WTC11 (cell line): ENCODE data around the gene REN. TPM values are rescaled to one million over a fixed set of nuclear protein-coding genes. Genes with fewer than 3 reads are reported as not detected.

ENCODE experiments used
- ATAC-seq: fragments of 200-7000 bp; cut with Tn5 transposase; 2 replicates; pipeline ENCODE4 v1.10.0; 2021; ENCODE audit warnings: mild to moderate bottlenecking, moderate library complexity
- CTCF ChIA-PET: fragments of 300-600 bp; sonication (Branson Sonifier 250); formaldehyde crosslinking; loops from one replicate; lab custom pipeline; 2021; ENCODE audit warnings: antibody characterized with exemption; lab: Charles Lee
- POLR2A ChIA-PET: fragments of 350-600 bp; sonication (Branson Sonifier 250); formaldehyde crosslinking; loops from one replicate; lab custom pipeline; 2021; ENCODE audit warnings: antibody characterized with exemption; lab: Charles Lee
- DNase-seq: peaks from one replicate; pipeline ENCODE4 v3.0.0; 2021; ENCODE audit warnings: low spot score
- H3K27ac Mint-ChIP-seq: 2 replicates; pipeline ENCODE4 v1.8.0; 2021; ENCODE audit warnings: mixed read lengths
- H3K27me3 Mint-ChIP-seq: 2 replicates; pipeline ENCODE4 v1.8.0; 2021; ENCODE audit warnings: low read depth, mild to moderate bottlenecking, moderate library complexity, mixed read lengths
- H3K36me3 Mint-ChIP-seq: 2 replicates; pipeline ENCODE4 v1.8.0; 2021; ENCODE audit warnings: mixed read lengths
- H3K4me1 Mint-ChIP-seq: 2 replicates; pipeline ENCODE4 v1.8.0; 2022; ENCODE audit warnings: mixed read lengths
- H3K4me3 Mint-ChIP-seq: 2 replicates; pipeline ENCODE4 v1.8.0; 2021; ENCODE audit warnings: mild to moderate bottlenecking, moderate library complexity, mixed read lengths
- H3K9me3 Mint-ChIP-seq: 2 replicates; pipeline ENCODE4 v1.8.0; 2021; ENCODE audit warnings: mixed read lengths
- ATF1 ChIP-seq: sonication (generic); formaldehyde crosslinking; IDR thresholded peaks from 2 replicates; pipeline ENCODE4 v1.8.1; 2023; ENCODE audit warnings: mild to moderate bottlenecking, moderate library complexity, missing genetic modification reagents
- ATF3 ChIP-seq: sonication (generic); formaldehyde crosslinking; conservative IDR thresholded peaks from 2 replicates; pipeline ENCODE4 v1.8.1; 2022; ENCODE audit warnings: mild to moderate bottlenecking, missing genetic modification reagents
- CBFB ChIP-seq: sonication (generic); formaldehyde crosslinking; IDR thresholded peaks from 2 replicates; pipeline ENCODE4 v1.8.1; 2022; ENCODE audit warnings: mild to moderate bottlenecking, low read depth, missing genetic modification reagents
- CTCF ChIP-seq: fragments of 200-600 bp; IDR thresholded peaks from 2 replicates; pipeline ENCODE4 v1.8.0; 2022; ENCODE audit warnings: antibody characterized with exemption
- E2F5 ChIP-seq: sonication (generic); formaldehyde crosslinking; IDR thresholded peaks from 2 replicates; pipeline ENCODE4 v1.8.1; 2022; ENCODE audit warnings: mild to moderate bottlenecking, moderate library complexity, missing genetic modification reagents
- ELF4 ChIP-seq: sonication (generic); formaldehyde crosslinking; IDR thresholded peaks from 2 replicates; pipeline ENCODE4 v1.8.1; 2022; ENCODE audit warnings: low read depth, mild to moderate bottlenecking, moderate library complexity, missing genetic modification reagents
- FOXJ3 ChIP-seq: sonication (generic); formaldehyde crosslinking; IDR thresholded peaks from 2 replicates; pipeline ENCODE4 v1.9.0; 2021; ENCODE audit warnings: missing genetic modification reagents, mild to moderate bottlenecking, borderline replicate concordance
- GRHL2 ChIP-seq: fragments of 250-450 bp; sonication (Bioruptor Pico); IDR thresholded peaks from 2 replicates; pipeline ENCODE4 v1.8.0; 2022; ENCODE audit warnings: mild to moderate bottlenecking, moderate library complexity; ENCODE audit not compliant: insufficient replicate concordance, severe bottlenecking
- IRF1 ChIP-seq: sonication (generic); formaldehyde crosslinking; IDR thresholded peaks from 2 replicates; pipeline ENCODE4 v1.8.0; 2023; ENCODE audit warnings: missing genetic modification reagents
- JAZF1 ChIP-seq: fragments of 250-450 bp; sonication (Bioruptor Pico); IDR thresholded peaks from 2 replicates; pipeline ENCODE4 v1.9.0; 2021; ENCODE audit warnings: moderate library complexity, mild to moderate bottlenecking, inconsistent platforms
- MLX ChIP-seq: sonication (generic); formaldehyde crosslinking; IDR thresholded peaks from 2 replicates; pipeline ENCODE4 v1.8.1; 2023; ENCODE audit warnings: mild to moderate bottlenecking, missing genetic modification reagents, moderate library complexity
- NR1H2 ChIP-seq: sonication (generic); formaldehyde crosslinking; IDR thresholded peaks from 2 replicates; pipeline ENCODE4 v1.9.0; 2021; ENCODE audit warnings: mild to moderate bottlenecking, moderate library complexity, missing genetic modification reagents
- NR3C1 ChIP-seq: sonication (generic); formaldehyde crosslinking; conservative IDR thresholded peaks from 2 replicates; pipeline ENCODE4 v1.8.1; 2023; ENCODE audit warnings: low read depth, mild to moderate bottlenecking, missing genetic modification reagents
- PRDM15 ChIP-seq: sonication (generic); formaldehyde crosslinking; IDR thresholded peaks from 2 replicates; pipeline ENCODE4 v1.8.0; 2022; ENCODE audit warnings: missing genetic modification reagents
- RELA ChIP-seq: sonication (generic); formaldehyde crosslinking; IDR thresholded peaks from 2 replicates; pipeline ENCODE4 v1.8.1; 2022; ENCODE audit warnings: missing genetic modification reagents, mild to moderate bottlenecking, borderline replicate concordance
- RORB ChIP-seq: fragments of 250-450 bp; sonication (Bioruptor Pico); IDR thresholded peaks from 2 replicates; pipeline ENCODE4 v1.9.0; 2021; ENCODE audit warnings: mild to moderate bottlenecking
- SOX15 ChIP-seq: fragments of 250-450 bp; sonication (Bioruptor Pico); IDR thresholded peaks from 2 replicates; pipeline ENCODE4 v1.9.0; 2021; ENCODE audit warnings: mild to moderate bottlenecking
- SP1 ChIP-seq: sonication (generic); formaldehyde crosslinking; conservative IDR thresholded peaks from 2 replicates; pipeline ENCODE4 v1.8.1; 2022; ENCODE audit warnings: missing genetic modification reagents
- ZNF512 ChIP-seq: sonication (generic); formaldehyde crosslinking; IDR thresholded peaks from 2 replicates; pipeline ENCODE4 v1.8.1; 2022; ENCODE audit warnings: missing genetic modification reagents, borderline replicate concordance
- ZNF532 ChIP-seq: fragments of 250-450 bp; sonication (Bioruptor Pico); IDR thresholded peaks from 2 replicates; pipeline ENCODE4 v1.9.0; 2021; ENCODE audit warnings: mild to moderate bottlenecking, borderline replicate concordance
- total RNA-seq: library from RNA; stranded (reverse); gene quantifications from 3 replicates; pipeline ENCODE4 v1.2.3, GENCODE V29; 2021

The REN gene
- total RNA-seq, 1 experiment from 2014 or later: not detected

- TF ChIP-seq ATF3 (CRISPR knock-in tag): no peak
- no peak for TF ChIP-seq ELF4
- no peak for TF ChIP-seq RORB (CRISPR knock-in tag)
- TF ChIP-seq NR3C1: no peak
- TF ChIP-seq CBFB (CRISPR knock-in tag): no peak
- no peak for TF ChIP-seq E2F5 (CRISPR knock-in tag)
- TF ChIP-seq JAZF1 (CRISPR knock-in tag): no peak
- no peak for TF ChIP-seq FOXJ3 (CRISPR knock-in tag)
- TF ChIP-seq SOX15 (CRISPR knock-in tag): no peak
- no peak for TF ChIP-seq GRHL2
- no peak for TF ChIP-seq PRDM15
- TF ChIP-seq ATF1 (CRISPR knock-in tag): no peak
- TF ChIP-seq NR1H2 (CRISPR knock-in tag): no peak
- Mint-ChIP-seq H3K36me3 (no peaks in the 10 kb centered on the region), H3K4me3 (no peak overlapping the region), H3K4me1 (peaks cover 7% of the 10 kb centered on the region), H3K9me3 (no peaks in the 10 kb centered on the region), H3K27ac (no peak overlapping the region), H3K27me3 (no peaks in the 10 kb centered on the region; the same call in 1 of the 2 replicates)
- POLR2A ChIA-PET: no interaction called here
- CTCF ChIA-PET: interaction anchor here (1.4 to 6.0 kb wide), 4 partner anchors 11 to 38 kb away, joined by 4 to 159 read pairs (median 5); partner anchors contain the start of genes GOLT1A and REN
- ATAC-seq (no peak), DNase-seq (no peak)
These were observed 37.1 kb upstream of the REN start for GRCh38 chr1:204203206-204203767.

GRCh38 chr1:204202481-204202880 lies 36.3 kb upstream of the REN start:
- POLR2A ChIA-PET: no interaction called here
- DNase-seq (no peak), ATAC-seq (no peak)
- CTCF ChIA-PET: interaction anchor here (1.4 to 6.0 kb wide), 2 partner anchors 12 to 37 kb away, joined by 5 to 159 read pairs; partner anchors contain the start of genes GOLT1A and REN
- peaks cover 8% of the 10 kb centered on the region for H3K4me1 Mint-ChIP-seq
- no peaks in the 10 kb centered on the region for H3K36me3 Mint-ChIP-seq
- no peak overlapping the region for H3K4me3 Mint-ChIP-seq
- no peaks in the 10 kb centered on the region; the same call in 1 of the 2 replicates for H3K27me3 Mint-ChIP-seq
- no peak overlapping the region for H3K27ac Mint-ChIP-seq
- no peaks in the 10 kb centered on the region for H3K9me3 Mint-ChIP-seq
- TF ChIP-seq MLX (CRISPR knock-in tag) (no peak), CTCF (no peak), SP1 (CRISPR knock-in tag) (no peak), IRF1 (CRISPR knock-in tag) (no peak), ELF4 (no peak), ZNF512 (no peak), RELA (no peak), ZNF532 (CRISPR knock-in tag) (no peak)
